ENCODE measurements around the gene LRRC45. TPM values are rescaled to one million over a fixed set of nuclear protein-coding genes. Genes with fewer than 3 reads are reported as not detected.
A peak's percentile ranks its signal among the peaks of the same experiment; 100 is the strongest.

LRRC45 gene
- total RNA-seq, 1 experiment from 2014 or later = 34.3 TPM

DNA sequence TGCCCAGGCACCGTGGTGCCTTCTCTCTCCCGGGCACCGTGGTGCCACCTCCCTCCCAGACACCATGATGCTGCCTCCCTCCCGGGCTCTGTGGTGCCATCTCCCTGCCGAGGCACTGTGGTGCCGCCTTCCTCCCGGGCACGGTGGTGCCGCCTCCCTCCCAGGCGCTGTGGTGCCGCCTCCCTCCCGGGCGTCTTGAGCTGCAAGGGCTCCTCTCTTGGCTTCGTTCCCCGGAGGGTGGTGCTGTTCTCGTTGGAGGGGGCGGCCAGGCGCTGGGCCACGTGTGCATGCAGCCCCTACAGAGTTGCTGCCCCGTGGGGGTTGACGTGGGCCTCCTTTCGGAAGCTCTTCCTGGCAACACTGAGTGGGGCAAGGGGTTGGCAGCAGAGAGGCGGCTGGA lies 8.7 kb upstream of the LRRC45 start:
- peaks cover 13% of the 10 kb centered on the region for H3K4me1 ChIP-seq (ENCODE audit: insufficient read depth, low read length, poor library complexity, severe bottlenecking)
- H3K27me3 ChIP-seq (replicated peaks; ENCODE audit: insufficient read depth, low read depth, low read length, poor library complexity) = no peaks in the 10 kb centered on the region
- intact Hi-C loops (cut with micrococcal nuclease; ENCODE audit: unreplicated experiment) = no loop called here
- ChIA-PET CTCF (no interaction called here), POLR2A (ENCODE audit: low non-redundant PET) (no interaction called here)
- TF ChIP-seq, protein P1, sequence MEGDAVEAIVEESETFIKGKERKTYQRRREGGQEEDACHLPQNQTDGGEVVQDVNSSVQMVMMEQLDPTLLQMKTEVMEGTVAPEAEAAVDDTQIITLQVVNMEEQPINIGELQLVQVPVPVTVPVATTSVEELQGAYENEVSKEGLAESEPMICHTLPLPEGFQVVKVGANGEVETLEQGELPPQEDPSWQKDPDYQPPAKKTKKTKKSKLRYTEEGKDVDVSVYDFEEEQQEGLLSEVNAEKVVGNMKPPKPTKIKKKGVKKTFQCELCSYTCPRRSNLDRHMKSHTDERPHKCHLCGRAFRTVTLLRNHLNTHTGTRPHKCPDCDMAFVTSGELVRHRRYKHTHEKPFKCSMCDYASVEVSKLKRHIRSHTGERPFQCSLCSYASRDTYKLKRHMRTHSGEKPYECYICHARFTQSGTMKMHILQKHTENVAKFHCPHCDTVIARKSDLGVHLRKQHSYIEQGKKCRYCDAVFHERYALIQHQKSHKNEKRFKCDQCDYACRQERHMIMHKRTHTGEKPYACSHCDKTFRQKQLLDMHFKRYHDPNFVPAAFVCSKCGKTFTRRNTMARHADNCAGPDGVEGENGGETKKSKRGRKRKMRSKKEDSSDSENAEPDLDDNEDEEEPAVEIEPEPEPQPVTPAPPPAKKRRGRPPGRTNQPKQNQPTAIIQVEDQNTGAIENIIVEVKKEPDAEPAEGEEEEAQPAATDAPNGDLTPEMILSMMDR (conservative IDR thresholded peaks at IDR 0.05; ENCODE audit: low read depth, low read length) = peak; percentile 46; the same call in 1 of the 2 replicates
- no peak for TF ChIP-seq EZH2 (IDR thresholded peaks at IDR 0.05; ENCODE audit: borderline replicate concordance, low read depth, low read length, poor library complexity, severe bottlenecking)
- peak overlapping the region; percentile 59 for H3K27ac ChIP-seq (ENCODE audit: low read depth, low read length, poor library complexity, severe bottlenecking)
- no peak overlapping the region for H3K4me3 ChIP-seq (ENCODE audit: low read depth, low read length, poor library complexity, severe bottlenecking)
- no peaks in the 10 kb centered on the region for H3K9me3 ChIP-seq (ENCODE audit: low read depth, low read length, poor library complexity, severe bottlenecking)
- peaks cover 8% of the 10 kb centered on the region for H3K36me3 ChIP-seq (ENCODE audit: insufficient read depth, low read length, poor library complexity, severe bottlenecking)
- DNase-seq (ENCODE audit: low spot score) = peak; percentile 75
- BruUV-seq (replicated peaks) = no TSS peak

DNA sequence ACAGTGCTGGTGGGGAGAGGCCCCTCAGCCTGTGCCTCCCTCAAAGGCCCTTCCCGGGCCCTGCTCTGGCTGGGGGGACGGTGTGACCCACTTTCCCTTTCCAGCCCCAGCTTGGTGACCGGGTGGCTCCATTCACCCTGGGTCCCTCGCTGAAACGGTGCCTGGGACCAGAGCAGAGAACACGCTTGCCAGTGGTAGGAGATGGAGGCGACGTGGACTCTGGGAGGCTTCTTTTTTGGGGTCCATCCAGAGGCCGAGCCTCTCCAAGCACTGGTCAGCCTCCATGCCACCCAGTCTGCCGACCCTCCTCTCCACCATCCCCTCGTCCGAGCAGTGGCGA lies 8.2 kb upstream of the LRRC45 start:
- H3K4me1 ChIP-seq (ENCODE audit: insufficient read depth, low read length, poor library complexity, severe bottlenecking) = peaks cover 13% of the 10 kb centered on the region
- H3K27me3 ChIP-seq (replicated peaks; ENCODE audit: insufficient read depth, low read depth, low read length, poor library complexity) = no peaks in the 10 kb centered on the region
- ChIA-PET POLR2A (ENCODE audit: low non-redundant PET) (no interaction called here), CTCF (no interaction called here)
- H3K36me3 ChIP-seq (ENCODE audit: insufficient read depth, low read length, poor library complexity, severe bottlenecking) = peaks cover 8% of the 10 kb centered on the region
- no peak overlapping the region for H3K4me3 ChIP-seq (ENCODE audit: low read depth, low read length, poor library complexity, severe bottlenecking)
- no TSS peak for BruUV-seq (replicated peaks)
- no peak for DNase-seq (ENCODE audit: low spot score)
- peak overlapping the region; percentile 59 for H3K27ac ChIP-seq (ENCODE audit: low read depth, low read length, poor library complexity, severe bottlenecking)
- no peaks in the 10 kb centered on the region for H3K9me3 ChIP-seq (ENCODE audit: low read depth, low read length, poor library complexity, severe bottlenecking)
- TF ChIP-seq, protein P1 (conservative IDR thresholded peaks at IDR 0.05; ENCODE audit: low read depth, low read length) = no peak
- TF ChIP-seq EZH2 (IDR thresholded peaks at IDR 0.05; ENCODE audit: borderline replicate concordance, low read depth, low read length, poor library complexity, severe bottlenecking) = no peak
- intact Hi-C loops (cut with micrococcal nuclease; ENCODE audit: unreplicated experiment) = no loop called here

DNA sequence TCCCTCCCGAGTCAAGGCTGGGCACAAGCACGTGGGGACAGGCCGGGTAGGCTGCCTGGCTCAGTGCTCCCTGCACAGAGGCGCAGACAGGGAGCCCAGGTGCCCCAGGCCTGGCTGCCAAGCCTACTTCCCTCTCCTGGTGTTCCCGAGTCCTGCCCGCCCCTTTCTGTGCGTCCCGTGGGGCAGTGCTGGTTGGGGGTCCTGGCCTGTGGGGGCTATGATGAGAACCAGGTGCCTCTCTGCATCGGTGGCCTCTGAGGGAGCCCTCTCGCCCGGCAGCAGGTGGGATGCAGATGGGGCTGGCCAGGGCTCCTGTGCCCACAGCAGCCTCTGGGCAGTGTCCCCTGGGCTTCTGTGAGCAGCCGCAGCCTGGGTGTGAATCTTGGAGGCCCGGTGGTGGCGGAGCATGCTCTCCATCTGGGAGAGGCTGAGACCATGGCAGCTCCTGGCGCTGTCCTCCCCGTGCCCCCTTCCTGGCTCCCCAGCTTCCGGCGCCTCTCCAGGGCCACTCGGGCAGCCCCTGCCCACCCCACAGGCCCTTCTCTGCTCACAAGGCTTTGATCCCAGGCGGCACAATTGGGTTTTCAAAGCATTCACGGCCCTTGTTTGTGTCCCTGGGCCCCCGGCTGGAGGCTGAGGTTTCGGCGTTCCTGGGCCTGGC lies 7.7 kb upstream of the LRRC45 start:
- no TSS peak for BruUV-seq (replicated peaks)
- no peak overlapping the region for H3K4me3 ChIP-seq (ENCODE audit: low read depth, low read length, poor library complexity, severe bottlenecking)
- intact Hi-C loops (cut with micrococcal nuclease; ENCODE audit: unreplicated experiment) = no loop called here
- H3K9me3 ChIP-seq (ENCODE audit: low read depth, low read length, poor library complexity, severe bottlenecking) = no peaks in the 10 kb centered on the region
- peak overlapping the region; percentile 59 for H3K27ac ChIP-seq (ENCODE audit: low read depth, low read length, poor library complexity, severe bottlenecking)
- ChIA-PET CTCF (interaction anchor here (0.8 kb wide), 1 partner anchor 56 kb away, joined by 3 read pairs; no protein-coding TSS in a partner anchor), POLR2A (ENCODE audit: low non-redundant PET) (no interaction called here)
- no peak for DNase-seq (ENCODE audit: low spot score)
- peaks cover 8% of the 10 kb centered on the region for H3K36me3 ChIP-seq (ENCODE audit: insufficient read depth, low read length, poor library complexity, severe bottlenecking)
- H3K27me3 ChIP-seq (replicated peaks; ENCODE audit: insufficient read depth, low read depth, low read length, poor library complexity) = no peaks in the 10 kb centered on the region
- TF ChIP-seq EZH2 (IDR thresholded peaks at IDR 0.05; ENCODE audit: borderline replicate concordance, low read depth, low read length, poor library complexity, severe bottlenecking) = no peak
- TF ChIP-seq, protein P1 (conservative IDR thresholded peaks at IDR 0.05; ENCODE audit: low read depth, low read length) = no peak
- H3K4me1 ChIP-seq (ENCODE audit: insufficient read depth, low read length, poor library complexity, severe bottlenecking) = peaks cover 13% of the 10 kb centered on the region
